Ishikawa (cell line): ENCODE results near the gene OR4C6.

ENCODE experiments used
- CEBPB ChIP-seq: IDR thresholded peaks from 2 replicates; pipeline ENCODE4 v1.6.1; 2012
- CREB1 ChIP-seq: IDR thresholded peaks from 2 replicates; pipeline ENCODE4 v1.6.1; 2012; ENCODE audit warnings: low read depth
- EGR1 ChIP-seq: IDR thresholded peaks from 2 replicates; pipeline ENCODE4 v1.6.1; 2012
- EP300 ChIP-seq: IDR thresholded peaks from 2 replicates; pipeline ENCODE4 v1.6.1; 2012; ENCODE audit warnings: borderline replicate concordance
- FOXM1 ChIP-seq: IDR thresholded peaks from 2 replicates; pipeline ENCODE4 v1.6.1; 2012; ENCODE audit warnings: low read depth, borderline replicate concordance
- MAX ChIP-seq: IDR thresholded peaks from 2 replicates; pipeline ENCODE4 v1.6.1; 2012
- NFIC ChIP-seq: IDR thresholded peaks from 2 replicates; pipeline ENCODE4 v1.6.1; 2012
- RAD21 ChIP-seq: IDR thresholded peaks from 2 replicates; pipeline ENCODE4 v1.6.1; 2012; ENCODE audit warnings: low read depth
- TAF1 ChIP-seq: IDR thresholded peaks from 2 replicates; pipeline ENCODE4 v1.6.1; 2012; ENCODE audit warnings: low read depth, mild to moderate bottlenecking
- TCF12 ChIP-seq: IDR thresholded peaks from 2 replicates; pipeline ENCODE4 v1.6.1; 2012; ENCODE audit warnings: low read depth
- TEAD4 ChIP-seq: IDR thresholded peaks from 2 replicates; pipeline ENCODE4 v1.6.1; 2012
- USF1 ChIP-seq: IDR thresholded peaks from 2 replicates; pipeline ENCODE4 v1.6.1; 2012
- YY1 ChIP-seq: IDR thresholded peaks from 2 replicates; pipeline ENCODE4 v1.6.1; 2012; ENCODE audit warnings: low read depth
- ZBTB7A ChIP-seq: IDR thresholded peaks from 2 replicates; pipeline ENCODE4 v1.6.1; 2012; ENCODE audit warnings: low read depth
- TF ChIP-seq, protein P1 (sequence below): IDR thresholded peaks from 2 replicates; pipeline ENCODE4 v1.6.1; 2012; ENCODE audit warnings: low read depth, mild to moderate bottlenecking

Gene OR4C6

GRCh38 chr11:55673860-55674259, 11.9 kb downstream of the OR4C6 start:
- TF ChIP-seq TCF12, result no peak
- TF ChIP-seq CEBPB, result no peak
- no peak for TF ChIP-seq EGR1
- no peak for TF ChIP-seq CREB1
- TF ChIP-seq FOXM1, result no peak
- TF ChIP-seq USF1, result no peak
- no peak for TF ChIP-seq YY1
- no peak for TF ChIP-seq MAX
- TF ChIP-seq EP300, result no peak
- TF ChIP-seq NFIC, result no peak
- TF ChIP-seq TEAD4, result no peak

GRCh38 chr11:55697817-55698216, 35.8 kb downstream of the OR4C6 start:
- TF ChIP-seq TEAD4 (no peak), CEBPB (no peak), MAX (no peak), EP300 (no peak), TCF12 (no peak), RAD21 (no peak), NFIC (no peak), YY1 (no peak), TAF1 (no peak), CREB1 (no peak), USF1 (no peak), ZBTB7A (no peak), EGR1 (no peak), FOXM1 (no peak)
- TF ChIP-seq, protein P1, sequence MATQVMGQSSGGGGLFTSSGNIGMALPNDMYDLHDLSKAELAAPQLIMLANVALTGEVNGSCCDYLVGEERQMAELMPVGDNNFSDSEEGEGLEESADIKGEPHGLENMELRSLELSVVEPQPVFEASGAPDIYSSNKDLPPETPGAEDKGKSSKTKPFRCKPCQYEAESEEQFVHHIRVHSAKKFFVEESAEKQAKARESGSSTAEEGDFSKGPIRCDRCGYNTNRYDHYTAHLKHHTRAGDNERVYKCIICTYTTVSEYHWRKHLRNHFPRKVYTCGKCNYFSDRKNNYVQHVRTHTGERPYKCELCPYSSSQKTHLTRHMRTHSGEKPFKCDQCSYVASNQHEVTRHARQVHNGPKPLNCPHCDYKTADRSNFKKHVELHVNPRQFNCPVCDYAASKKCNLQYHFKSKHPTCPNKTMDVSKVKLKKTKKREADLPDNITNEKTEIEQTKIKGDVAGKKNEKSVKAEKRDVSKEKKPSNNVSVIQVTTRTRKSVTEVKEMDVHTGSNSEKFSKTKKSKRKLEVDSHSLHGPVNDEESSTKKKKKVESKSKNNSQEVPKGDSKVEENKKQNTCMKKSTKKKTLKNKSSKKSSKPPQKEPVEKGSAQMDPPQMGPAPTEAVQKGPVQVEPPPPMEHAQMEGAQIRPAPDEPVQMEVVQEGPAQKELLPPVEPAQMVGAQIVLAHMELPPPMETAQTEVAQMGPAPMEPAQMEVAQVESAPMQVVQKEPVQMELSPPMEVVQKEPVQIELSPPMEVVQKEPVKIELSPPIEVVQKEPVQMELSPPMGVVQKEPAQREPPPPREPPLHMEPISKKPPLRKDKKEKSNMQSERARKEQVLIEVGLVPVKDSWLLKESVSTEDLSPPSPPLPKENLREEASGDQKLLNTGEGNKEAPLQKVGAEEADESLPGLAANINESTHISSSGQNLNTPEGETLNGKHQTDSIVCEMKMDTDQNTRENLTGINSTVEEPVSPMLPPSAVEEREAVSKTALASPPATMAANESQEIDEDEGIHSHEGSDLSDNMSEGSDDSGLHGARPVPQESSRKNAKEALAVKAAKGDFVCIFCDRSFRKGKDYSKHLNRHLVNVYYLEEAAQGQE, result no peak

GRCh38 chr11:55701429-55701828, 39.4 kb downstream of the OR4C6 start:
- TF ChIP-seq RAD21 (no peak), TEAD4 (no peak), USF1 (no peak), EP300 (no peak), NFIC (no peak), MAX (no peak), CEBPB (no peak), CREB1 (no peak), TAF1 (no peak), EGR1 (no peak), ZBTB7A (no peak)
- TF ChIP-seq, protein P1, result no peak

DNA sequence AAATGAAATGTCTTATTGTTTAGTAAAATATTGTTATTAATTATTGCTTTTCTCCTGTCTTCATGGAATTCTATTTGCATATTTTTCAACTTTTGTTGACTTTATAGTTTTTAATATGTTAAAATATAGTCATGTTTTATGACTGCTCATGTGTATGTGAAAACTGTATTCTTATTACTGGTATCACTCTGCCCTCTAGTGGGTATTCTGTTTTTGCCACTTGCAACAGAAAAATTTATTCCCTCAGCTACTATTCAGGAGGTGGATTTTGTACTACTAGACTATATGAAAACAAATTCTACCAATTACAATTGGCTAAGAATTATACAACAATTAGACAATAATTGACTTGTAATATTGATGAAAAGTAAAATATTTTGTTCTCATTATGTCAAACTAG, 45.0 kb downstream of the OR4C6 start:
- TF ChIP-seq RAD21 (peak; percentile 49), CREB1 (no peak)

GRCh38 chr11:55714982-55715888, 53.2 kb downstream of the OR4C6 start:
- TF ChIP-seq ZBTB7A (no peak), RAD21 (0 out of 2 replicates have a peak, but pooled peaks have one; percentile 7), YY1 (no peak)
